Central memory CD8-positive, alpha-beta T cell (primary cell): ENCODE results near the gene HES4.
"Not testable (repeated sequence)": the region's sequence is repeated elsewhere in the genome, so short reads cannot be mapped to it uniquely, and the experiment has no call there.

Source experiments
- ATAC-seq: fragments of 150-1000 bp; cut with Tn5 transposase; replicated peaks from 2 replicates; pipeline ENCODE4 v1.10.0; 2022; ENCODE audit warnings: mild to moderate bottlenecking, moderate FRiP score, moderate number of reproducible peaks; ENCODE audit not compliant: poor library complexity, severe bottlenecking; ENCODE audit errors: extremely low read depth
- DNase-seq, 2 donors: peaks; one replicate each; pipeline ENCODE4 v3.0.0; 2021; ENCODE audit warnings: low spot score in 2 of 2
- H3K27ac Mint-ChIP-seq: one replicate; pipeline ENCODE4 v1.8.0; 2022; ENCODE audit warnings: low read depth, mild to moderate bottlenecking, moderate library complexity, mixed read lengths
- H3K27me3 Mint-ChIP-seq: one replicate; pipeline ENCODE4 v1.8.0; 2022; ENCODE audit warnings: mixed read lengths
- H3K36me3 Mint-ChIP-seq: one replicate; pipeline ENCODE4 v1.8.0; 2022; ENCODE audit warnings: mild to moderate bottlenecking, moderate library complexity, mixed read lengths; ENCODE audit not compliant: insufficient read depth
- H3K4me1 Mint-ChIP-seq: one replicate; pipeline ENCODE4 v1.8.0; 2022; ENCODE audit warnings: mixed read lengths
- H3K4me3 Mint-ChIP-seq: one replicate; pipeline ENCODE4 v1.8.0; 2022; ENCODE audit warnings: mild to moderate bottlenecking, moderate library complexity, mixed read lengths
- H3K9me3 Mint-ChIP-seq: one replicate; pipeline ENCODE4 v1.8.0; 2022; ENCODE audit warnings: mixed read lengths

The HES4 gene

DNA sequence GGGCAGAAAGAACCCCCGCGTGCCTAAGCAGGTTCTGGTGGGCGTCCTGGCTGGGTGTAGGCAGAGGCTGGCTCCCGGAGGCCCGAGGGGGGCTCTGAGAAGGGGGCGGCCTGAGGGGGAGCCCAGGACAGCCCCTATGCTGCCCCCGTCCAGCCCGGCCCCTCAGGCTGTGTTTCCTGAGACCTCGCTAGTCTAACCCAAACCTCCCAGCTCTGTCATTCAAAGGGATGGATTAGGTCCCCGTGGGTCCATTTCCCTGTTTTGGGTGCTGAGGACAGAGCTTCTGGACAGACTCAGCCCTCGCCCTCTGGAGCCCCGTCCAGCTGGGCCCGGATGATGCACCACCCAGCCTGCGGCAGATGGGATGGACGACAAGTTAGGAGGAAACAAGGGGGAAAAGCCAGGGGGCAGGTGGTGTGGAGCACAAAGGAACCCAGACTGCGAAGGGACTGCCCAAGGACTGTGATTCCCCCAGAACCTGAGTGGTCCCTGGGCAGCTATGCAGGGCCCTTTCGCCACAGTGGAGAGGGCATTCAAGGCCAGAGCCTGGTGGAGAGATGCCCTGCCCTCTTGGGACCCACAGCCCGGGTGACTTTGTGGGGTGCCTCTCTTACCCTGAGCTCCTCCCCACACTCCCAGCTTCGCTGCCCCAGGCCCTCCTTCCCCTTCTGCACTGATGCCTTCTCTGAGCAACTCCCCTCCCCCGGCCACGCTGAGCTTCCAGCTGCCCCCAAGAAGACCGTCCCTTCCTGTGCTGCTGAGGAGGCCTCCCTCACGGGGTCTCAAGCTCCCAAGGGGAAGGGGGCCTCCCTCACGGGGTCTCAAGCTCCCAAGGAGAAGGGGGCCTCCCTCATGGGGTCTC is 2.8 kb downstream of the HES4 start:
- peaks cover 7% of the 10 kb centered on the region for H3K36me3 Mint-ChIP-seq
- H3K27me3 Mint-ChIP-seq: peaks cover 53% of the 10 kb centered on the region
- peaks cover 13% of the 10 kb centered on the region for H3K4me1 Mint-ChIP-seq
- ATAC-seq (no peak), DNase-seq (no peak)
- no peak overlapping the region for H3K4me3 Mint-ChIP-seq
- no peak overlapping the region for H3K27ac Mint-ChIP-seq
- H3K9me3 Mint-ChIP-seq: no peaks in the 10 kb centered on the region

- Mint-ChIP-seq H3K27me3 (peaks cover 61% of the 10 kb centered on the region), H3K27ac (no peak overlapping the region), H3K4me3 (no peak overlapping the region), H3K9me3 (no peaks in the 10 kb centered on the region), H3K4me1 (peaks cover 11% of the 10 kb centered on the region), H3K36me3 (peaks cover 7% of the 10 kb centered on the region)
- ATAC-seq (no peak), DNase-seq (no peak)
Observed at GRCh38 chr1:995665-996633, 3.9 kb downstream of the HES4 start.

GRCh38 chr1:994546-994945 is 5.4 kb downstream of the HES4 start:
- H3K4me3 Mint-ChIP-seq, DNase-seq, H3K9me3 Mint-ChIP-seq, ATAC-seq, H3K36me3 Mint-ChIP-seq, H3K4me1 Mint-ChIP-seq, H3K27ac Mint-ChIP-seq: not testable (repeated sequence)
- peaks cover 65% of the 10 kb centered on the region for H3K27me3 Mint-ChIP-seq

DNA sequence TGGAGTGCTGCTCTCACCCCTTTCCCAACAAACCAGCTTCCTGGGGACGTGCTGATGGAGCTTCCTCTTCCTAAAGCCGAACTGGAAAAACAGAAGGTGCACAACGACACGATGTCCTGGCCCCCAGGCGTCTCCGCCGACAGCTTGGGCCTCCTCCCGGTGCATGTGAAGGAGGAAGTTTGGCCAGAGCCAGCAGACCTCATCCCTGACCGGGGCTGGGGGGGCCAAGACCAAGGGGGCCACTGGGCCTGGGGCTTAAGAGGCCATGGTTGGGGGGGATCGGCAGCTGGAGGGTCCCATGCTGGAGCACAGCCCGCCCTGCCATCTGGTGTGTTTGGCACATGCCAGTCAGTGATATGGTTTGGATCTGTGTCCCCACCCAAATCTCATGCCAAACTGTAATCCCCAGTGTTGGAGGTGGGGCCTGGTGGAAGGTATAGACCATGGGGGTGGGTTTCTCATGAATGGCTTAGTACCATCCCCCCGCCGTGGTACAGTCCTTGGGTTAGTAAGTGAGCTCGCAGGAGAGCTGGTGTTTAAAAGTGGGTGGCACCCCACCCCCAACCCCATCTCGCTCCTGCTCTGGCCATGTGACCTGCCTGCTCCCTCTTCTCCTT is 6.4 kb downstream of the HES4 start:
- Mint-ChIP-seq H3K36me3 (peaks cover 2% of the 10 kb centered on the region), H3K27ac (no peak overlapping the region), H3K9me3 (no peaks in the 10 kb centered on the region), H3K4me1 (peaks cover 6% of the 10 kb centered on the region), H3K27me3 (peaks cover 75% of the 10 kb centered on the region), H3K4me3 (no peak overlapping the region)
- DNase-seq: no peak
- no peak for ATAC-seq

- H3K27me3 Mint-ChIP-seq: peaks cover 83% of the 10 kb centered on the region
- H3K9me3 Mint-ChIP-seq: no peaks in the 10 kb centered on the region
- no peak for ATAC-seq
- H3K36me3 Mint-ChIP-seq: peaks cover 2% of the 10 kb centered on the region
- DNase-seq: no peak
- no peak overlapping the region for H3K4me3 Mint-ChIP-seq
- peaks cover 6% of the 10 kb centered on the region for H3K4me1 Mint-ChIP-seq
- H3K27ac Mint-ChIP-seq: peak overlapping the region; percentile 70
Observed at GRCh38 chr1:992362-992761, 7.5 kb downstream of the HES4 start.

GRCh38 chr1:991895-992294 is 8.0 kb downstream of the HES4 start:
- peak overlapping the region; percentile 70 for H3K27ac Mint-ChIP-seq
- H3K36me3 Mint-ChIP-seq: peaks cover 2% of the 10 kb centered on the region
- H3K27me3 Mint-ChIP-seq: peaks cover 78% of the 10 kb centered on the region
- DNase-seq: no peak
- ATAC-seq: no peak
- no peak overlapping the region for H3K4me3 Mint-ChIP-seq
- peaks cover 6% of the 10 kb centered on the region for H3K4me1 Mint-ChIP-seq
- no peaks in the 10 kb centered on the region for H3K9me3 Mint-ChIP-seq

GRCh38 chr1:991275-991674 is 8.6 kb downstream of the HES4 start:
- H3K4me3 Mint-ChIP-seq, H3K27ac Mint-ChIP-seq, DNase-seq, H3K36me3 Mint-ChIP-seq, H3K9me3 Mint-ChIP-seq, H3K4me1 Mint-ChIP-seq, ATAC-seq: not testable (repeated sequence)
- peaks cover 80% of the 10 kb centered on the region for H3K27me3 Mint-ChIP-seq

GRCh38 chr1:988061-988460 is 11.8 kb downstream of the HES4 start:
- H3K4me3 Mint-ChIP-seq, DNase-seq, H3K27ac Mint-ChIP-seq, H3K4me1 Mint-ChIP-seq, ATAC-seq, H3K9me3 Mint-ChIP-seq, H3K36me3 Mint-ChIP-seq: not testable (repeated sequence)
- peaks cover 77% of the 10 kb centered on the region for H3K27me3 Mint-ChIP-seq

- H3K27ac Mint-ChIP-seq: no peak overlapping the region
- H3K4me1 Mint-ChIP-seq: no peaks in the 10 kb centered on the region
- no peak overlapping the region for H3K4me3 Mint-ChIP-seq
- no peaks in the 10 kb centered on the region for H3K9me3 Mint-ChIP-seq
- ATAC-seq (no peak), DNase-seq (no peak)
- no peaks in the 10 kb centered on the region for H3K36me3 Mint-ChIP-seq
- H3K27me3 Mint-ChIP-seq: peaks cover 63% of the 10 kb centered on the region
Observed at GRCh38 chr1:985126-985525, 14.8 kb downstream of the HES4 start.

DNA sequence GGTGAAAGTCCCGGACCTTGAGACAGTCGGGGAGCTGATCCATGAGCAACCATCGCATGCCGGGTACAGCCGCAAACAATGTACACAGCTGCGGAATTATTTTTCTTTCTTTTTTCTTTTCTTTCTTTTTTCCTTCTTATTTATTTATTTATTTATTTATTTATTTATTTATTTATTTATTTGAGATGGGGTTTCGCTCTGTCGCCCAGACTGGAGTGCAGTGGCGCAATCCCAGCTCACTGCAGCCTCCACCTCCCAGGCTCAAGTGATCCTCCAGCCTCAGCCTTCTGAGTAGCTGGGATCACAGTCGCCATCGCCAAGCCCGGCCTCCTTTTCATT is 15.5 kb downstream of the HES4 start:
- H3K27me3 Mint-ChIP-seq: peaks cover 56% of the 10 kb centered on the region
- no peaks in the 10 kb centered on the region for H3K9me3 Mint-ChIP-seq
- DNase-seq (no peak), ATAC-seq (no peak)
- no peak overlapping the region for H3K27ac Mint-ChIP-seq
- no peaks in the 10 kb centered on the region for H3K36me3 Mint-ChIP-seq
- no peaks in the 10 kb centered on the region for H3K4me1 Mint-ChIP-seq
- no peak overlapping the region for H3K4me3 Mint-ChIP-seq

DNA sequence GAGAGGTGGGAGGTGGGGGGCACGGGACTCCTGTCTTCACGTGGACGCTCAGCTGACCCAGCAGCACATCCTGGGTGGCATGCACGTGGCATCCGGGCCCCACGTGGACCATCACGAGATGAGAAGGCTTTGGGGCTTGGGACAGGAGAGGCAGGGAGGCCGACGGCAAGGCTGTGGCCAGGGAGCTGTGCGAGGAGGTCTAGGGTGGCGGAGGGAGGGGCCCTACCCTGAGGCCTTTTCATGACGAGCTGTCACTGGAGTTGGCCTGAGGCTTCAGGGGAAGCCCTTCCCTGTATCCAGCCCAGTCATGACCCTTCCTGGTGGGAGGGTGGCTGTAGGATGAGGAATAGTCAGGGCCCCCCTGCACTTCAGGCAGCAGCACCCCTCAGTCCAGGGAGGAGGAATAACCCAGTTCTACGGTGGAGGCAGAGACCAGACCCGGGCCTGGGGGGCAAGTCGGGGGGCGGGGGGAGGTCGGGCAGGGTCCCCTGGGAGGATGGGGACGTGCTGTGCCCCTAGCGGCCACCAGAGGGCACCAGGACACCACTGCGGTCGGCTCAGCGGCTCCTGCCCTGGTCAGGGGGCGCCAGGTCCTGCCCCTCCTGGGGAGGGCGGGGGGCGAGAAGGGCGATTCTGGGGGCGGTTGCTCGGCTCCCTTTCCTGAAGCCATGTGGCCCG is 16.0 kb downstream of the HES4 start:
- H3K36me3 Mint-ChIP-seq: no peaks in the 10 kb centered on the region
- peaks cover 51% of the 10 kb centered on the region for H3K27me3 Mint-ChIP-seq
- no peaks in the 10 kb centered on the region for H3K4me1 Mint-ChIP-seq
- no peak overlapping the region for H3K27ac Mint-ChIP-seq
- DNase-seq: no peak
- ATAC-seq: peak; percentile 64
- no peak overlapping the region for H3K4me3 Mint-ChIP-seq
- no peaks in the 10 kb centered on the region for H3K9me3 Mint-ChIP-seq

DNA sequence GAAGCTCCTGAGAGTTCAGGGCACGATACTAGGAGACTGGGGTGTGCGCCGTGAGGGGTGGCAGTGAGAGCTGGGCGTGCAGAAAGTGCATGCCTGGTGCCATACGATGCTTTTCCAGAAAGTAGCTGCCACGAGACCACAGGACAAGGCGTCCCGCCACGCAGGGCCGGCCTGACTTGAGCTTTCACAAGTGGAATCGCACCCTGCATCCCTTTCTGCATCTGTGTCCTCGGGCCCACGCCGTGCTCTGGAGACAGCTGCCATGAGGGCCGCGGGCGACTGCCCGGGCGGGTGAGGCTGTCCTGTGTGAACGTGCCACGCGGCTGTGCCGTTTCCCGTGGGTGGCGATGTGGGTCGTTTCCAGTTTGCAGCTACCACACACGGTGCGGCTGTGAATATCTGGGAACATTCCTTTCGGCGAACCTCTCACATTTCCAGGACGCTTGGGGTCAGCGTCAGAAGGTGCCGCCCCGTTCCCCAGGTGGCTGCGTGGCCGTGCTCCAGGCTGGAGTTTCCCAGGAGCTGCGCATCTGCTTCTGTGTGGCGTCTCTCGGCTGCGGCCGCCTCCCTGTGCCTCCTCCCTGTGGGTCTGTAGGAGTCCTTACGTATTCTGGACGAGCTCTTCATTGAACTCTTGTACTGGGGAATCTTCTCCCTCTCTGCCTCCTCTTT is 17.0 kb downstream of the HES4 start:
- Mint-ChIP-seq H3K27me3 (peaks cover 41% of the 10 kb centered on the region), H3K4me1 (peaks cover 5% of the 10 kb centered on the region), H3K36me3 (no peaks in the 10 kb centered on the region), H3K9me3 (no peaks in the 10 kb centered on the region), H3K4me3 (no peak overlapping the region), H3K27ac (no peak overlapping the region)
- ATAC-seq: no peak
- DNase-seq: no peak
